Measurements from ENCODE around the gene SLC4A1AP.
A peak's percentile ranks its signal among the peaks of the same experiment; 100 is the strongest.
"Not testable (repeated sequence)": the region's sequence is repeated elsewhere in the genome, so short reads cannot be mapped to it uniquely, and the experiment has no call there.

SLC4A1AP gene

GRCh38 chr2:27652790-27653189 lies 10.9 kb upstream of the SLC4A1AP start:
- no peak for DNase-seq (ENCODE audit: low read depth)

GRCh38 chr2:27653397-27653796 lies 10.3 kb upstream of the SLC4A1AP start:
- no peak for DNase-seq (ENCODE audit: low read depth)

DNA sequence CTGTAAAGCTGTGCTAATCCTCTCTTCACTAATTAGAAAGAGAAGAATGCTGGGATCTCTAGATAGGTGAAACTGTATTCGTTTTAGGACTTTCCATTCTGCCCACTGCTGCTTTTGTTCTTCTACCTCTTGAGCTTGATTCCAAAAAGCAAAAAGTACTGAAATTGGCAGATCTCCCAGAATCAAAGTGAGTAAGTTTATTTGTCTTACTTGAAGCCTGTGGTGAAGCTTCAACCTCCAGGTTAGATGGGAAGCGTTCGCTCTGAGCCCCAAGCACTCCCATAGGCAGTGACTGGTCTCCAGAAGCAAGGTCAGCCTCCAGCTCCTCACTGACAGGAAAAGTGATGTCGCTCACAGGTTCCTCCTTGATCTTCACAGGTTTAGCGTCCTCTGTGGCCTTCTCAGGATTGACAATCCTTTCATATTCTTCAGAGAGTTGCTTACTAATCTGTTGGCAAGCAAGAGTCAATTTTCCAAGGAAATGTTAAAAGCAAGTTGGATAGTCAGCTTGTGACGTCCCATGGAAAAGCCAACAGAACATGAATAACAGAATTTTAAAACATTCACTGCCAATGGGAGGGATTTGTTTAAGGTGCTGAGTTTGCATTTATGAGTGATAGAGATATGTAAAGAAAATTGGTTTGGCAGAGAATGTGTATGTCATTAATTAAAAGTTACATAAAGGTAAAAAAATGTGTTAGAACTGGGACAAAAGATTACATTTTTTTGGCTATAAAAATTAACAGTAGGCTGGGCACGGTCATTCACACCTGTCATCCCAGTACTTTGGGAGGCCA lies 8.3 kb upstream of the SLC4A1AP start:
- no peak for DNase-seq (ENCODE audit: low read depth)

DNA sequence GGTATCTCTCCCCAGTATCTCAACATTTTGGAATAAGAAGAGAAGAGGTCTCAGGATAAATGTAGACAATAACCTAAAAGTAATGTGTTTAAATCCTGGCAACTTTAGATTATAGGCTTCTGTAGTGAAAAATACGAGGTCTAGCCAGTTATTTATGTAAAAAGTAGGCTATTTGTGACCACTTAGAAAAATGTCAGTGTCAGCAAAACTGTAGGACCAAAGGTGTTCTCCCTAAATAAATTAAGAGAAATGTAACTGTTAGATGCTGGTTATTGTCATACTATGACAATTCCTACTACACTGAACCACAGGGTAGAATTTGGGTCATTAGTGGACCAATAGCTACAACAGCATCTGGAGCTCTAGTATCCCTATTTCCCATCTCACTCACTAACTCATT lies 2.3 kb upstream of the SLC4A1AP start:
- DNase-seq (ENCODE audit: low read depth) = no peak

- DNase-seq (ENCODE audit: low read depth) = no peak
Observed at GRCh38 chr2:27664154-27664574, 475 bp downstream of the SLC4A1AP start.

DNA sequence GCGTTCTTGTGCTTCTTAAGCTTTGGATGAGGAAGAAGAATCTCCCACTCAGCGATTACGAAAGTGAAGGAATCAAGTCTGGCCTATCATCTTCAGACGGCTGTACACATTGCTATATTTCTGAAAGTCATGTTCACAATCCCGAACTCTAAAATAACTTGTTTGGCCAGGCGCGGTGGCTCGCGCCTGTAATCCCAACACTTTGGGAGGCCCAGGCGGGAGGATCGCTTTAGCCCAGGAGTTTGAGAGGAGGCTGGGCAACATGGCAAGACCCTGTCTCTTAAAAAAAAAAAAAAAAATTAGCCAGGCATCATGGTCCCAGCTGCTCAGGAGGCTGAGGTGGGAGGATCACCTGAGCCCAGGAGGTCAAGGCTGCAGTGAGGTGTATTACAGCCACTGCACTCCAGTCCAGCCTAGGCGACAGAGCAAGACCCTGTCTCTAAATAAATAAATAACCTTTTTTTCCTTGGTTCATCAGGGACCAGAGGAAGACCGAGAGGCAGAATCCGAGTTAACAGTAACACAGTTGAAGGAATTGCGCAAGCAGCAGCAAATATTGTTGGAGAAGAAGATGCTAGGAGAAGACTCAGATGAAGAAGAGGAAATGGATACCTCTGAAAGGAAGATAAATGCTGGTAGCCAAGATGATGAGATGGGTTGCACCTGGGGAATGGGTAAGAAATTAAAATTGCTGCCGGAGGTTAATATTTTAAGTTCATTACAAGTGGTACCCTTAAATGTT lies 1.1 kb downstream of the SLC4A1AP start:
- no peak for DNase-seq (ENCODE audit: low read depth)

DNA sequence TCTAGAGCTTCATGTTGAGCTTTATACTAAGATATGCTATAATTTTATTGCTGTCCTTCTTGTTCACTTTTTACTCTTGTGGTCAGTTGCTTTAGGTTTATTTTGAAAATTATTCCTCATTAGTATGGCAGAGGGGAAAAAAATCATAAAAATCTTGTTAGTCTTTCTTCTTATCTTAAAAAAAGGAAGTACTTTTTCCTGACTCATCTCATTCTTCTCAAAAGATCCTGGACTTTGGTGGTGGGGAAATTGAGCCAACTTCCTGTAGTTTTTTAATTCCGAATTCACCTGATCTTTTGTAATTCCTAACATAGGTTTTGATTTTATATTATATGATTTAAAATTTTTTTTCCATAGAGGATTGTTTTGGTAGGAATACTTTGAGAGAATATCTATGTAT lies 3.8 kb downstream of the SLC4A1AP start:
- DNase-seq (ENCODE audit: low read depth) = no peak

DNA sequence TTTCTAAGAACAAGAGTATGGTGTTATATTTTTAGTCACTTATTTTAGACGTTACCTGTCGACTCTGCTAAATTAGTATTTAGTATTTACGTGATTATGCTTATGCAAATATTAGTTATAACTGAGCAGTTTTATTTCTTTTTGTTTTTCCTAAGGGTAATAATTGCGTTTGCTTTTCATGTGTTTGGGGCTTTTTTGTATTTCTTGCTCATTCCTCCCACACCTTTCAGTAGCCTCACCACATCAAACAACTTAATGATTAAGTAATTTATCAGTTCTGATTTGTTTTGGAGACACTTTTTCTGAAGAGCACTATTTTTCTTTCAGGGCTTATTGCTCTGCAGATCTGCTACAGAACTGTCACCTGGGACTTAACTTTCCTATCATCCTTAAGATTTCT lies 7.5 kb downstream of the SLC4A1AP start:
- no peak for DNase-seq (ENCODE audit: low read depth)

DNA sequence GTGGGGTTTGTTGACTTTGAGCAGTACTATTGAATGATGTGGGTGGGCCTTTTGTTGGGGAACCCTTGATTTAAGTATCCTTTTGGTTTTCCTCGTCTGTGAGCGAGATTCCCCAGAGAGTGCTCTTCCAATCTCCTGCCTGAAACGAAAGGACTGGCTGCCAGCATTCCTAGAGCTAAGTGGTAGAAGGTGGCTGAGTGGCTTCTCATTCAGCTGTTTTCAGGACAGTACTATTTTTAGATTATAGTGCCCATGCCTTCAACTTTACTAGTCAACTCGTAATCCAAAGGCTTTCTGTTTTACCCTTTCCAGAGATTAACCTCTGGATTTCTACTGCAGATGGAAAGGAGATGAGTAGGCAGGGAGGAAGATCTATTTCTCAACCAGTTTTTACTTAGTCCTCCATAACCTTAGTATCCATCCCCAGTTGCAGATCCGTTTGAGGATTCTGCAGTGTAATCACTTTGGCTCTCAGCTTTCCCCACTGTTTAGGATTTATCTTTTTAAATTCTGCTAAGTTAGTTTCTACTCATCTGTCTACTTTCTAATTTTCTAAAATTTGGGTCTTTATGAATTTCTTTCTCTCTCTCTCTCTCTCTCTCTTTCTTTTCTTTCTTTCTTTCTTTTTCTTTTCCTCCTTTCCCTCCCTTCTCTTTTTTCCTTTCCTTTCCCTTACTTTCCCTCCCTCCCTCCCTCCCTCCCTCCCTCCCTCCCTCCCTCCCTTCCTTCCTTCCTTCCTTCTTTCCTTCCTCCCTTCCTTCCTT lies 9.2 kb downstream of the SLC4A1AP start:
- no peak for DNase-seq (ENCODE audit: low read depth)

DNA sequence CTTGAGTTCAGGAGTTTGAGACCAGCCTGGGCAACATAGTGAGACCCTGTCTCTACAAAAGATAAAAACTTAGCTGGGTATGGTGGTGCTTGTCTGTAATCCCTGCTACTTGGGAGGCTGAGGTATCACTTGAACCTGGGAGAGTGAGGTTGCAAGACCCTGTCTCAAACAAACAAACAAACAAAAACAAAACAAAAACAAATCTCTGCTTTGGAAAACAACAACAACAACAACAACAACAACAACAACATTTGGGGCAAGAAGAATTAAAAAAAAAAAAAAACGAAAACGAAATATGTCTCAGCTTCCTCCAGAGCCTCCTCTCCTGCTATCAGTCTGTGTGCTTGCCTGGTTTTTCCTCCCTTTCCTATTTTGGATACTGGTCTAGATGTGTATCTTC lies 16.9 kb downstream of the SLC4A1AP start:
- DNase-seq (ENCODE audit: low read depth) = no peak

- DNase-seq (ENCODE audit: low read depth) = no peak
Observed at GRCh38 chr2:27681841-27682240, 18.2 kb downstream of the SLC4A1AP start.

GRCh38 chr2:27682334-27682771 lies 18.7 kb downstream of the SLC4A1AP start:
- not testable (repeated sequence) for DNase-seq (ENCODE audit: low read depth)

- DNase-seq (ENCODE audit: low read depth) = peak; percentile 91
Observed at GRCh38 chr2:27683390-27684071, 19.8 kb downstream of the SLC4A1AP start.

- not testable (repeated sequence) for DNase-seq (ENCODE audit: low read depth)
Observed at GRCh38 chr2:27685006-27685405, 21.3 kb downstream of the SLC4A1AP start.

- DNase-seq (ENCODE audit: low read depth) = no peak
Observed at GRCh38 chr2:27685577-27685976, 21.9 kb downstream of the SLC4A1AP start.

GRCh38 chr2:27687232-27687631 lies 23.5 kb downstream of the SLC4A1AP start:
- DNase-seq (ENCODE audit: low read depth) = no peak

- DNase-seq (ENCODE audit: low read depth) = no peak
Observed at GRCh38 chr2:27689424-27689823, 25.7 kb downstream of the SLC4A1AP start.

- DNase-seq (ENCODE audit: low read depth) = no peak
Observed at GRCh38 chr2:27690052-27690451, 26.4 kb downstream of the SLC4A1AP start.

DNA sequence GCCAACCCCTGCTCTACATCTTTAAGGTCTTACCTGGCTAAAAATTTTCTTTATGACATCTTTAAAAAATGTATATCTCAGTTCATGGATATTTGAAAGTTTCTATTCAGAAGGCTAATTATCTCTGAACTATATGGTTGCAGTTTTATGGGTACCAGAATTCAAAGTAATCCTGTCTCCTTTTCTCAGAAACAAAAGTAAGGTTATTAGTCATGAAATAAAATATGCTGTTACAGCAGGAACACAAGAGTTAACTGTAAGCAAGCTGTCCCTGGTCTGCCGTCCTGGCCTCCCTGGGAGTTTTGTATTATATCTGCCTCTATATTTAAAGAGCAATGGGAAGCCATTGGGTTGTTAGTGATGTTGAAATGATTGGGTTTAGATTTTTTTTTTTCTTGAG lies 34.0 kb downstream of the SLC4A1AP start:
- DNase-seq (ENCODE audit: low read depth) = no peak

DNA sequence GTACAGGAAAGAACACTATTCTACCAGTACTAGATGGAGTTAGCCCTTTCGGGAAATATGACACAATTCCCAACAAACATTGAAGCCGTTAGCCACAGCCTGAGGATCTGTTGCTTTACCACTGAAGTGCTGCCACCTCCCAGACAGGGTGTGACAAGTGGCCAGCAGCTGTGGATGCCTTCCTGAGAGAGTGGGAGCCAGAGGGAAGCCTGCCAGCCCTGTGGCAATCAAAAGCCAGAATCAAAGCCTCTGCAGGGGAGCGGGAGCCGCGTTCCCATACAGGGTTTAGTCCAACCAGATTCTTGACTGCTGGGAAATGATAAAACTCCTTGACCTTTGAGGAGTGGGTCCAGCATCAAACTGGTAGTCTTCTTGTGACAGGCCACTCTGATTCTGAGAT lies 38.0 kb downstream of the SLC4A1AP start:
- no peak for DNase-seq (ENCODE audit: low read depth)

DNA sequence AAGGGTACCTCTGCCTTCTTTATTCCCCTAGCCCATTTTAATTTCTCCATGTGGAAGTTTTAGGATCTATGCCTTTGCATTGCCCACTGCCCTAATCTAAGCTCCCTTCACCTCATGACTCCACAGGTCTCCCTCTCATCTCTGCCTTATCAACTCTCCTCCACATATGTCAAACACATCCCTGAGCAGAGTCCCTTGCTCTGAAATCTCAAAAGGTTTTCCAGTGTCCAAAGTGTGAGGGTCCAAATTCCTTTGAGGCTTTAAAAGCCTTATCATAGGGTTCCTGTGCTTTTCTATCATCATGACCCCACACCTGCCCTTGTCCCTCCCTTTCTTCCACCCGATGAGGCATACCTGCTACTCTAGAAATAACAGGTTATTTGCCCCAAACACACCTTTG lies 38.6 kb downstream of the SLC4A1AP start:
- no peak for DNase-seq (ENCODE audit: low read depth)
